HCT116 (cell line): ENCODE results near the gene KLK11. TPM values are rescaled to one million over a fixed set of nuclear protein-coding genes. Genes with fewer than 3 reads are reported as not detected.

Experiments
- ATAC-seq: fragments of 200-7000 bp; cut with Tn5 transposase; 2 replicates; pipeline ENCODE4 v1.9.1; 2020; ENCODE audit warnings: mild to moderate bottlenecking, moderate library complexity
- BruUV-seq: library from RNA; stranded (reverse); fragments of 400-500 nt; replicated peaks from 2 replicates; lab custom pipeline; 2021; lab: Mats Ljungman, UMichigan
- CTCF ChIA-PET: fragments of 300-600 bp; sonication (Branson Sonifier 250); formaldehyde crosslinking; loops from one replicate; lab custom pipeline; 2021; ENCODE audit warnings: antibody characterized with exemption; lab: Charles Lee
- POLR2A ChIA-PET: fragments of 300-600, 350-600 bp; sonication (Branson Sonifier 250); formaldehyde crosslinking; loops from one replicate; lab custom pipeline; 2021; ENCODE audit warnings: antibody characterized with exemption; lab: Charles Lee
- RAD21 ChIA-PET, 2 experiments: fragments of 300-600 bp; sonication (Branson Sonifier 250); formaldehyde crosslinking; loops; one replicate each; lab custom pipeline; 2023; ENCODE audit warnings: low total read pairs in 2 of 2; ENCODE audit not compliant: uncharacterized antibody in 2 of 2, unreplicated experiment in 2 of 2, low non-redundant PET in 1 of 2; lab: Charles Lee
- DNase-seq: peaks from one replicate; pipeline ENCODE4 v3.0.0-alpha.2; 2010; ENCODE audit warnings: low read depth, low spot score
- H2AFZ ChIP-seq: fragments of 200-600 bp; shearing (Covaris generic), sonication (generic); 2 replicates; pipeline ENCODE4 v1.6.1; 2017; ENCODE audit warnings: low read depth, mixed run types, mixed read lengths, antibody characterized with exemption, low read length; ENCODE audit not compliant: poor library complexity, severe bottlenecking
- H3K27ac ChIP-seq: 2 replicates; pipeline ENCODE4 v1.5.1; 2012; ENCODE audit warnings: low read depth, low read length
- H3K27me3 ChIP-seq: fragments of 200-600 bp; sonication (generic); 2 replicates; pipeline ENCODE4 v1.6.1; 2016; ENCODE audit warnings: mixed run types, low read length, mixed read lengths; ENCODE audit not compliant: insufficient read depth
- H3K36me3 ChIP-seq, 2 experiments: fragments of 200-500 bp in 1 of 2; fragments of 200-600 bp in 1 of 2; sonication (Bioruptor generic) in 1 of 2; sonication (generic) in 1 of 2; 2 replicates each; pipeline versions ENCODE4 v1.5.1 to v1.6.1; 2014 to 2016; ENCODE audit warnings: low read length in 2 of 2, inconsistent platforms in 1 of 2, mixed read lengths in 1 of 2, mixed run types in 1 of 2; ENCODE audit not compliant: insufficient read depth in 2 of 2, control insufficient read depth in 1 of 2
- H3K4me1 ChIP-seq, 2 experiments: fragments of 200-600 bp in 1 of 2; sonication (generic) in 1 of 2; 2 replicates each; pipeline versions ENCODE4 v1.5.1 to v1.6.1; 2012 to 2017; ENCODE audit warnings: low read length in 2 of 2, inconsistent platforms in 1 of 2, mild to moderate bottlenecking in 1 of 2, mixed read lengths in 1 of 2, mixed run types in 1 of 2, moderate library complexity in 1 of 2; ENCODE audit not compliant: insufficient read depth in 2 of 2, control insufficient read depth in 1 of 2
- H3K4me2 ChIP-seq: fragments of 200-600 bp; sonication (generic); 2 replicates; pipeline ENCODE4 v1.6.1; 2017; ENCODE audit warnings: mixed run types, low read length, mixed read lengths
- H3K4me3 ChIP-seq, 2 experiments: fragments of 200-600 bp in 1 of 2; sonication (generic) in 1 of 2; replicated peaks in 1 of 2; 2 replicates each; pipeline ENCODE4 v1.5.1; 2011 to 2016; ENCODE audit warnings: low read length in 2 of 2, control low read depth in 1 of 2, low read depth in 1 of 2, mild to moderate bottlenecking in 1 of 2, mixed read lengths in 1 of 2, mixed run types in 1 of 2
- H3K79me2 ChIP-seq: fragments of 200-600 bp; sonication (generic); 2 replicates; pipeline ENCODE4 v1.6.1; 2017; ENCODE audit warnings: mild to moderate bottlenecking, mixed run types, low read length, moderate library complexity, mixed read lengths; ENCODE audit not compliant: insufficient read depth
- H3K9ac ChIP-seq: fragments of 200-600 bp; sonication (generic); 2 replicates; pipeline ENCODE4 v1.6.1; 2016; ENCODE audit warnings: low read length, mixed read lengths
- H3K9me2 ChIP-seq: fragments of 200-600 bp; sonication (generic), shearing (Covaris generic); 2 replicates; pipeline ENCODE4 v1.6.1; 2017; ENCODE audit warnings: mixed run types, mild to moderate bottlenecking, moderate library complexity; ENCODE audit not compliant: insufficient read depth
- H3K9me3 ChIP-seq, 2 experiments: fragments of 200-500 bp in 1 of 2; fragments of 200-600 bp in 1 of 2; sonication (Bioruptor generic) in 1 of 2; sonication (generic) in 1 of 2; 2 replicates each; pipeline ENCODE4 v1.6.1; 2014 to 2017; ENCODE audit warnings: low read length in 2 of 2, mixed read lengths in 2 of 2, inconsistent platforms in 1 of 2, low read depth in 1 of 2, mild to moderate bottlenecking in 1 of 2, mixed run types in 1 of 2, moderate library complexity in 1 of 2; ENCODE audit not compliant: control insufficient read depth in 1 of 2, insufficient read depth in 1 of 2
- H4K20me1 ChIP-seq: fragments of 200-600 bp; sonication (generic), shearing (Covaris generic); 2 replicates; pipeline ENCODE4 v1.6.1; 2017; ENCODE audit warnings: mixed run types, mild to moderate bottlenecking, moderate library complexity; ENCODE audit not compliant: insufficient read depth
- CBX3 ChIP-seq: IDR thresholded peaks from 2 replicates; pipeline ENCODE4 v1.6.1; 2012; ENCODE audit warnings: low read depth
- CEBPB ChIP-seq: IDR thresholded peaks from 2 replicates; pipeline ENCODE4 v1.6.1; 2012; ENCODE audit warnings: low read depth
- EGR1 ChIP-seq: IDR thresholded peaks from 2 replicates; pipeline ENCODE4 v1.6.1; 2012; ENCODE audit warnings: low read depth
- ELF1 ChIP-seq: IDR thresholded peaks from 2 replicates; pipeline ENCODE4 v1.6.1; 2012; ENCODE audit warnings: low read depth, borderline replicate concordance
- EZH2phosphoT487 ChIP-seq: fragments of 200-600 bp; IDR thresholded peaks from 2 replicates; pipeline ENCODE4 v1.6.1; 2018; ENCODE audit warnings: antibody characterized with exemption, borderline replicate concordance
- FOSL1 ChIP-seq: IDR thresholded peaks from 2 replicates; pipeline ENCODE4 v1.6.1; 2012; ENCODE audit warnings: low read depth
- POLR2A ChIP-seq: IDR thresholded peaks from 2 replicates; pipeline ENCODE4 v1.7.0; 2011; ENCODE audit warnings: borderline replicate concordance; ENCODE audit not compliant: insufficient read depth, insufficient read length; ENCODE audit errors: extremely low read depth
- RAD21 ChIP-seq: IDR thresholded peaks from 2 replicates; pipeline ENCODE4 v1.6.1; 2012; ENCODE audit warnings: low read depth, mild to moderate bottlenecking
- SIN3A ChIP-seq: IDR thresholded peaks from 2 replicates; pipeline ENCODE4 v1.6.1; 2012; ENCODE audit warnings: low read depth
- TCF7L2 ChIP-seq: IDR thresholded peaks from 2 replicates; pipeline ENCODE4 v1.7.0; 2011; ENCODE audit warnings: borderline replicate concordance, inconsistent platforms; ENCODE audit not compliant: insufficient read depth, insufficient read length; ENCODE audit errors: extremely low read depth
- ZBTB33 ChIP-seq: IDR thresholded peaks from 2 replicates; pipeline ENCODE4 v1.6.1; 2011; ENCODE audit warnings: mild to moderate bottlenecking, low read length, moderate library complexity; ENCODE audit not compliant: insufficient replicate concordance; ENCODE audit errors: extremely low read depth
- ZNF274 ChIP-seq: fragments of 200-500 bp; sonication (Bioruptor generic); IDR thresholded peaks from 2 replicates; pipeline ENCODE4 v1.6.1; 2014; ENCODE audit warnings: mild to moderate bottlenecking, low read depth, low read length, inconsistent platforms
- intact Hi-C: fragments of 100-400 bp; cut with micrococcal nuclease; formaldehyde crosslinking; loops from 2 replicates; pipeline ENCODE4 v1.10.0; 2022
- total RNA-seq: library from RNA; stranded (reverse); gene quantifications from one replicate; pipeline ENCODE4 v1.2.1, GENCODE V29; 2021; ENCODE audit not compliant: unreplicated experiment
- TF ChIP-seq, protein P1 (sequence below): IDR thresholded peaks from 2 replicates; pipeline ENCODE4 v1.6.1; 2012

KLK11 gene
- total RNA-seq, 1 experiment from 2014 or later, result not detected

- no peak overlapping the region for H3K9ac ChIP-seq
- no peak for ATAC-seq
- H2AFZ ChIP-seq, result no peak overlapping the region
- intact Hi-C loops, result no loop called here
- POLR2A ChIA-PET, result interaction anchor here (0.9 kb wide), 1 partner anchor 9 kb away, joined by 3 read pairs; no protein-coding TSS in a partner anchor
- H3K27ac ChIP-seq, result no peak overlapping the region
- DNase-seq, result no peak
- CTCF ChIA-PET, result interaction anchor here (0.7 to 1.2 kb wide), 3 partner anchors 9 to 69 kb away, joined by 3 read pairs; no protein-coding TSS in a partner anchor
- TF ChIP-seq TCF7L2 (no peak), CEBPB (no peak), ELF1 (no peak), EGR1 (no peak), ZBTB33 (no peak), ZNF274 (no peak), EZH2phosphoT487 (no peak), RAD21 (no peak), POLR2A (no peak), CBX3 (no peak), SIN3A (no peak), FOSL1 (no peak)
- TF ChIP-seq, protein P1, sequence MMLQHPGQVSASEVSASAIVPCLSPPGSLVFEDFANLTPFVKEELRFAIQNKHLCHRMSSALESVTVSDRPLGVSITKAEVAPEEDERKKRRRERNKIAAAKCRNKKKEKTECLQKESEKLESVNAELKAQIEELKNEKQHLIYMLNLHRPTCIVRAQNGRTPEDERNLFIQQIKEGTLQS, result no peak
- RAD21 ChIA-PET, result no interaction called here
- no peak overlapping the region for H3K4me3 ChIP-seq
- H3K79me2 ChIP-seq, result no peaks in the 10 kb centered on the region
- H3K9me2 ChIP-seq, result no peaks in the 10 kb centered on the region
- no peak overlapping the region for H3K4me2 ChIP-seq
- H4K20me1 ChIP-seq, result no peaks in the 10 kb centered on the region
- no peaks in the 10 kb centered on the region for H3K27me3 ChIP-seq
- no peaks in the 10 kb centered on the region for H3K9me3 ChIP-seq
- peaks cover 0 to 12% of the 10 kb centered on the region in 2 experiments; a peak in 2 of 4 replicates for H3K4me1 ChIP-seq
- H3K36me3 ChIP-seq, result no peaks in the 10 kb centered on the region
- no TSS peak for BruUV-seq
Measured at GRCh38 chr19:51027873-51028272, 1.5 kb upstream of the KLK11 start.
